ENCODE data around the gene ENTREP1.
"Not testable (repeated sequence)": the region's sequence is repeated elsewhere in the genome, so short reads cannot be mapped to it uniquely, and the experiment has no call there.

Gene ENTREP1

GRCh38 chr9:69420611-69421270 is 95.7 kb downstream of the ENTREP1 start:
- DNase-seq = no peak

GRCh38 chr9:69421908-69422801 is 97.1 kb downstream of the ENTREP1 start:
- DNase-seq = peak; percentile 58

- DNase-seq = no peak
These were observed 100.3 kb downstream of the ENTREP1 start for GRCh38 chr9:69425136-69425801.

- DNase-seq = no peak
These were observed 102.3 kb downstream of the ENTREP1 start for GRCh38 chr9:69427286-69427685.

GRCh38 chr9:69428017-69428785 is 103.2 kb downstream of the ENTREP1 start:
- DNase-seq = no peak

GRCh38 chr9:69429281-69429680 is 104.3 kb downstream of the ENTREP1 start:
- DNase-seq = no peak

GRCh38 chr9:69430206-69430605 is 105.2 kb downstream of the ENTREP1 start:
- no peak for DNase-seq

- no peak for DNase-seq
These were observed 106.2 kb downstream of the ENTREP1 start for GRCh38 chr9:69431203-69431602.

GRCh38 chr9:69431777-69432176 is 106.8 kb downstream of the ENTREP1 start:
- DNase-seq = no peak

GRCh38 chr9:69432623-69433022 is 107.6 kb downstream of the ENTREP1 start:
- DNase-seq = no peak

GRCh38 chr9:69433392-69433791 is 108.4 kb downstream of the ENTREP1 start:
- no peak for DNase-seq

- DNase-seq = no peak
These were observed 109.0 kb downstream of the ENTREP1 start for GRCh38 chr9:69433968-69434367.

GRCh38 chr9:69439654-69440053 is 114.6 kb downstream of the ENTREP1 start:
- DNase-seq = not testable (repeated sequence)

- peak; percentile 17 for DNase-seq
These were observed 115.4 kb downstream of the ENTREP1 start for GRCh38 chr9:69440254-69440955.

Measured in CD4-positive, alpha-beta T cell treated with Interleukin-10 for 1 hour (primary cell).